A673 (cell line): Measurements from ENCODE around the gene TUBA4A. TPM values are rescaled to one million over a fixed set of nuclear protein-coding genes. Genes with fewer than 3 reads are reported as not detected.

Source experiments
- BruUV-seq: library from RNA; stranded (reverse); fragments of 400-500 nt; replicated peaks from 2 replicates; lab custom pipeline; 2021; lab: Mats Ljungman, UMichigan
- CTCF ChIA-PET: fragments of 300-600 bp; sonication (Branson Sonifier 250); formaldehyde crosslinking; loops from one replicate; lab custom pipeline; 2022; ENCODE audit warnings: antibody characterized with exemption; lab: Charles Lee
- POLR2A ChIA-PET: fragments of 300-600 bp; sonication (Branson Sonifier 250); formaldehyde crosslinking; loops from one replicate; lab custom pipeline; 2022; ENCODE audit warnings: antibody characterized with exemption; ENCODE audit not compliant: low non-redundant PET; lab: Charles Lee
- DNase-seq: peaks from one replicate; pipeline ENCODE4 v3.0.0-alpha.2; 2015; ENCODE audit warnings: low spot score
- H3K27ac ChIP-seq: fragments of 200-600 bp; sonication (generic); 2 replicates; pipeline ENCODE4 v1.5.1; 2016; ENCODE audit warnings: mixed run types, low read depth, mild to moderate bottlenecking, mixed read lengths, antibody characterized with exemption, low read length; ENCODE audit not compliant: poor library complexity, severe bottlenecking
- H3K27me3 ChIP-seq: fragments of 200-600 bp; sonication (generic); replicated peaks from 2 replicates; pipeline ENCODE4 v1.6.1; 2017; ENCODE audit warnings: mixed run types, low read depth, mild to moderate bottlenecking, mixed read lengths, antibody characterized with exemption, low read length; ENCODE audit not compliant: insufficient read depth, poor library complexity
- H3K36me3 ChIP-seq: fragments of 200-600 bp; sonication (generic); 2 replicates; pipeline ENCODE4 v1.6.1; 2016; ENCODE audit warnings: mixed run types, mild to moderate bottlenecking, mixed read lengths, antibody characterized with exemption, low read length; ENCODE audit not compliant: insufficient read depth, poor library complexity, severe bottlenecking
- H3K4me1 ChIP-seq: fragments of 200-600 bp; sonication (generic); 2 replicates; pipeline ENCODE4 v1.6.1; 2017; ENCODE audit warnings: mixed run types, mild to moderate bottlenecking, mixed read lengths, antibody characterized with exemption, low read length; ENCODE audit not compliant: insufficient read depth, poor library complexity, severe bottlenecking
- H3K4me3 ChIP-seq: fragments of 200-600 bp; sonication (generic); 2 replicates; pipeline ENCODE4 v1.5.1; 2016; ENCODE audit warnings: low read depth, mixed run types, mild to moderate bottlenecking, mixed read lengths, low read length; ENCODE audit not compliant: poor library complexity, severe bottlenecking
- H3K9me3 ChIP-seq: fragments of 200-600 bp; sonication (generic); 2 replicates; pipeline ENCODE4 v1.6.1; 2016; ENCODE audit warnings: mixed run types, low read depth, mild to moderate bottlenecking, mixed read lengths, antibody characterized with exemption, low read length; ENCODE audit not compliant: poor library complexity, severe bottlenecking
- EZH2 ChIP-seq: fragments of 200-600 bp; sonication (generic); IDR thresholded peaks from 2 replicates; pipeline ENCODE4 v1.6.1; 2017; ENCODE audit warnings: borderline replicate concordance, low read depth, mild to moderate bottlenecking, mixed read lengths, antibody characterized with exemption, low read length; ENCODE audit not compliant: poor library complexity, severe bottlenecking
- intact Hi-C: fragments of 100-400 bp; cut with micrococcal nuclease; formaldehyde crosslinking; loops from one replicate; pipeline ENCODE4 v1.10.0; 2022; ENCODE audit not compliant: unreplicated experiment
- total RNA-seq: library from RNA; stranded (reverse); gene quantifications from 2 replicates; pipeline ENCODE4 v1.2.3, GENCODE V29; 2021
- TF ChIP-seq, protein P1 (sequence below): fragments of 300-800, 200-600 bp; sonication (generic); conservative IDR thresholded peaks from 2 replicates; pipeline ENCODE4 v1.5.1; 2017; ENCODE audit warnings: low read depth, mild to moderate bottlenecking, antibody characterized with exemption, low read length, moderate library complexity, mixed read lengths

Gene TUBA4A
- total RNA-seq, 1 experiment from 2014 or later: 68.0 TPM

DNA sequence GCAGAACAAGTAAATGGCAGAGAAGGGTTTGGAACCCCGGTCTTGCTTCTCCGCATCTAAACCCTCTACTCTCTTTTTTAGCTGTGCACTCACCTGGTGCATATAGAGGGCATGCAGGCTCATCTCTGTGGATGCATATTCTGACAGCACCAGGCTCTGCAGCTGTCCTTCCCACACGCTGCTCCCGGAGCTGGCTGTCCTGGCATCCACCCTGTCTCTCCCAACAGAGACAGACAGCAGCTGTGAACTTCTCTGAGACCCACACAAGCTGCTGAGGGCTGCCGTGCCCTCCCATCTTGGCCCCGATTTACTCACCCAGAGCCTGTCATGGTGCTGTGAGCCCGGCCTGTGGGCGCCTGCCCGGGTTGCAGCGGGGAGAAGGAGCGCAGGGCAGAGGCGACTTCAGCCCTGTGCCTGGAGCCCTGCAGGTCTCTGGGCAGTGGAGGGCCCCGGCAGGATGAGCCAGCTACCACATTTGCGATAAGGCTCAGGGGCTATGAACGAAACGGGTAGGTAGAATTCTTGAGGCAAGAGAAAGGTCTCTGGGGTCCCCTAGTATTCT is 31.7 kb downstream of the TUBA4A start:
- TF ChIP-seq, protein P1, sequence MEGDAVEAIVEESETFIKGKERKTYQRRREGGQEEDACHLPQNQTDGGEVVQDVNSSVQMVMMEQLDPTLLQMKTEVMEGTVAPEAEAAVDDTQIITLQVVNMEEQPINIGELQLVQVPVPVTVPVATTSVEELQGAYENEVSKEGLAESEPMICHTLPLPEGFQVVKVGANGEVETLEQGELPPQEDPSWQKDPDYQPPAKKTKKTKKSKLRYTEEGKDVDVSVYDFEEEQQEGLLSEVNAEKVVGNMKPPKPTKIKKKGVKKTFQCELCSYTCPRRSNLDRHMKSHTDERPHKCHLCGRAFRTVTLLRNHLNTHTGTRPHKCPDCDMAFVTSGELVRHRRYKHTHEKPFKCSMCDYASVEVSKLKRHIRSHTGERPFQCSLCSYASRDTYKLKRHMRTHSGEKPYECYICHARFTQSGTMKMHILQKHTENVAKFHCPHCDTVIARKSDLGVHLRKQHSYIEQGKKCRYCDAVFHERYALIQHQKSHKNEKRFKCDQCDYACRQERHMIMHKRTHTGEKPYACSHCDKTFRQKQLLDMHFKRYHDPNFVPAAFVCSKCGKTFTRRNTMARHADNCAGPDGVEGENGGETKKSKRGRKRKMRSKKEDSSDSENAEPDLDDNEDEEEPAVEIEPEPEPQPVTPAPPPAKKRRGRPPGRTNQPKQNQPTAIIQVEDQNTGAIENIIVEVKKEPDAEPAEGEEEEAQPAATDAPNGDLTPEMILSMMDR: no peak
- no peak for TF ChIP-seq EZH2
- CTCF ChIA-PET: no interaction called here

DNA sequence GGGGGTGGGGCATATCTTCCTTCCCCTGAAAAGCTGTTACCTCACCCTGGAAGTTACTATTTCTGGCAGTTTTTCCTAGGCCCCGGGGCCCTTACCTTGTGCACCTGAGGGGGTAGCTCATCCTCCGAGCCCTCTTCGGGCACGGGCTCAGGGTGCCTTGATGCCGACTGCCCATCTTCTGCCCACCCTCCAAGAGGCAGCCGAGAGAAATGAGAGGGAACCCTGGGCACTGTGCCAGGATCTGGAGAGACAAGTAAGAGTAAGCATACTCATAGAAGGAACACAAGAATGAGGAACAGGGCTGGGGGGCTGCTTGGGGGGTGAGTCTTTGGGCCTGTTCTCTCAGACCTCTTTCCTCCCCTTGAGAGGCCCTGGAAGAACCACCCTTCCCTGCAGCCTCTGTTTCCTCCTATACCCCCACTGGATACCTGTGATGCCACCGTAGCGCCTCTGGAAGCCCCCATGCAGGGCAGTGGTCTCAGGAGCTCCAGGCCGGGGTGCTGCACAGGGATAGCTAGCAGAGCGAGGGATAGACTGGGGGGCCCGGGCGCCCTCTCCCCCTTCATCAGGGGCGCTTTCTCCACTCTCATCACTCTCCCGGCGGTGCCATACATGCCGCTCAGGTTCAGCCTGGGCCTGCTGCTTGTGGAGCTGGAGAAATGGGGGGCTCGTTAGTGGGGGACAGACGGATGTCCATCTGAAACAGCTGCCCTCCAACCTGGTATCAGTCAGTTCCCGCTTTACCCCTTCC is 32.9 kb downstream of the TUBA4A start:
- DNase-seq: no peak
- peaks cover 23% of the 10 kb centered on the region for H3K4me1 ChIP-seq
- H3K9me3 ChIP-seq: no peaks in the 10 kb centered on the region
- ChIA-PET POLR2A (no interaction called here), CTCF (no interaction called here)
- peak overlapping the region; percentile 30 for H3K27ac ChIP-seq
- peaks cover 64% of the 10 kb centered on the region for H3K36me3 ChIP-seq
- intact Hi-C loops: no loop called here
- TF ChIP-seq, protein P1: no peak
- TF ChIP-seq EZH2: no peak
- no TSS peak for BruUV-seq
- no peak overlapping the region for H3K4me3 ChIP-seq
- H3K27me3 ChIP-seq: no peaks in the 10 kb centered on the region

More for the DNA sequence above, 31.7 kb downstream of the TUBA4A start:
- Histone ChIP-seq H3K4me3 (no peak overlapping the region), H3K27me3 (no peaks in the 10 kb centered on the region), H3K4me1 (peaks cover 13% of the 10 kb centered on the region), H3K9me3 (no peaks in the 10 kb centered on the region), H3K27ac (peak overlapping the region; percentile 42), H3K36me3 (peaks cover 55% of the 10 kb centered on the region)
- DNase-seq: no peak
- POLR2A ChIA-PET: no interaction called here
- BruUV-seq: no TSS peak
- intact Hi-C loops: no loop called here

DNA sequence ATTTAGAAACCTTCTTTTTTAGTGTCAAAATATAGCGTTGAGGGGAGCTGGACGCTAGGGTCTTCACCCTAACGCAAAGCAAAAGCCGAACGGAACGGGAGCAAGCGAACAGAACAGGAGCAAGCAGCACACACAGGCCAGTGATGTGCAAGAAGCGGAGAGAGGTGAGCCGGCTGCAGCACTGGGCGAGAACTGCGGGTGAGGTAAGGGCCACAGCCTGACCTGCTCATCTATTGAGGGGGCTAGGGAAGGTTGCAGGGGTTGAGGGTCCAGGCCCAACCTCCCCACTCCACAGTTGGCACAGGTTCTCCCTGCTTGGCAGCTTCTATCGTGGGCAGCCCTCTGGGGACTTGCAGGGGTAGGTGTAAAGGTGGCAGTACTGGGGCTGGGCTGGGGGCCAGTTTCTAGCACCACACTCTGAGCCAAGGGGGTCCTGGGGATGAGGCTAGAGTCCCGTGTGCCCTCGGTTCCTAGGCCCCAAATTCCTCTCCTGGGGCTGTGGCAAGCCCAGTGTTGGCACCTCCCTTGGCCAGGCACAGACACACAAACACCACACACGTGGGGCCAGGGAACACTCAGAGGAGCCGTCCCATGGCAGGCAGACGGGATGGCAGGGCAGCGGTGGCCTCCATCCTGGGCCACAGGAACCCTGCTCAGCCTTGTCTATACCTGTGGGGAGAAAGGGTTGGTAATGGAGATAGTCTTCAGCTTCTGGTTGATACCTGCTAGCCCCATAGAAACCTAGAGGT is 33.8 kb downstream of the TUBA4A start:
- Histone ChIP-seq H3K27ac (no peak overlapping the region), H3K9me3 (no peaks in the 10 kb centered on the region), H3K27me3 (no peaks in the 10 kb centered on the region), H3K4me3 (no peak overlapping the region), H3K36me3 (peaks cover 66% of the 10 kb centered on the region), H3K4me1 (peaks cover 23% of the 10 kb centered on the region)
- TF ChIP-seq EZH2: no peak
- TF ChIP-seq, protein P1: no peak
- BruUV-seq: no TSS peak
- POLR2A ChIA-PET: no interaction called here
- intact Hi-C loops: loop anchor here (5.0 kb wide), 1 partner anchor 43 kb away; the partner anchor contains the start of genes CNPPD1 and RETREG2
- no peak for DNase-seq
- CTCF ChIA-PET: no interaction called here
